Posterior cingulate gyrus (tissue), 11 donors: ENCODE data around the gene FGF12.

Experiments used
- DNase-seq, 10 donors: peaks; one replicate each; pipeline versions ENCODE4 v3.0.0 to v3.0.0-alpha.2; 2020 to 2021; ENCODE audit warnings: mixed read lengths in 3 of 10
- intact Hi-C: fragments of 100-400 bp; cut with DNase I; formaldehyde crosslinking; loops from one replicate; pipeline ENCODE4 v1.15.1; 2023

Gene FGF12

DNA sequence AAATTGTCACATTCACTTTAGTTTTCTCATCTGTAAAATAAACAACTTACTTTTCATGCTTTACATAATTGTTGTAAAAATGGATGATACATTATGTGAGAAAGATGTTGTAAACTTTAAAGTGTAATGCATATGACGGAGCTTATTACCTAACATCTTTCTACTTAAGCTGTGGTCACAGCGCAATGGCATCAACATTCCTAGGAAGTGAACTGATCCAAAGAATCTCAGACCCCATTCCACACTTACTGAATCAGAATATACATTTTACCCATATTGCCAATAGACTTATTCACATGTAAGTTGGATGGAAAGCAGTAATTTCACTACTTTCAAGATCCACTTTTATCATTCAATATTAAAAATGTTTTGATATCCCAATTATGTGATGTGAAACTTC is 497.5 kb downstream of the FGF12 start:
- DNase-seq, result no peak
- intact Hi-C loops, result no loop called here

DNA sequence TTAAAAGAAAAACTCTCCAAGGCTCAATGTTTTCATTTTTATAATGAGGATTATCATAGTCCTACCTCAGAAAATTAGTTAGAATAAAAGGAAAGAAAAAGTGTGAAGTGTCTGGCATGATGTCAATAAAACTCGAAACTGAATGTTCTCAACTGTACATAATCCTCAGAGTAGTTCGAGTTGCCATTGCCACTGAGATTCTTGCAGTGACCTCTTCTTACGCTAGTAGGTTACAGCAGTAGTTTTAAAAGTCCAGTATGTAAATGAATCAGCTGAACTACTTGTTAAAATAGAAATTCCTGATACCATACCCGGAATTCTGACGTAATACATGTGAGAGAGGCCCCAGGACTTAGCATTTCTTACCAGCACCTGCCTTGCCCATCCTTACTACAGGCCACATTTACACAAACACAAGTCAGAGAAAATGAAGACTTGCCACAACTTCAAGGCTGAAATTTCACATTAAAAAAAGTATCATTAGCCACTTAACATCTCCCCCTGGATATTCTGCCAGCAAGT is 502.6 kb downstream of the FGF12 start:
- intact Hi-C loops, result no loop called here
- no peak for DNase-seq

DNA sequence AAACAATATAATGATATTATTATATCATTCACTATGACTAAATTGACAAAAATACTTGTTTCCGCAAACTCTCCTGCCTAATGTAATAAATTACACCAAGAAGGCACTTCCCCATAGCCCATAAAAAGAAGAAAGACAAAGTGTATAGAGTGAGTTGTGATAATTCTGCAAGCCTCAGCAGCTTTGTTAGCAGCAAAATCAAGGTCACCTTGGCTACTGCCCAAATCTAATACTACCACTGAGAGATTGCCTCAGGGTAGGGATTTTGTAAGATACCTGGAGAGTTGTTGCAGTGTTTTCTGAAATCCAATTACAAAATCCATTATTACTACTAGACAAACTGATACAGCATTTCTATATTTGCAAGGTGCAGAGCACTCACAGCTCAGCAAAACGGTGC is 503.5 kb downstream of the FGF12 start:
- intact Hi-C loops, result no loop called here
- no peak for DNase-seq

DNA sequence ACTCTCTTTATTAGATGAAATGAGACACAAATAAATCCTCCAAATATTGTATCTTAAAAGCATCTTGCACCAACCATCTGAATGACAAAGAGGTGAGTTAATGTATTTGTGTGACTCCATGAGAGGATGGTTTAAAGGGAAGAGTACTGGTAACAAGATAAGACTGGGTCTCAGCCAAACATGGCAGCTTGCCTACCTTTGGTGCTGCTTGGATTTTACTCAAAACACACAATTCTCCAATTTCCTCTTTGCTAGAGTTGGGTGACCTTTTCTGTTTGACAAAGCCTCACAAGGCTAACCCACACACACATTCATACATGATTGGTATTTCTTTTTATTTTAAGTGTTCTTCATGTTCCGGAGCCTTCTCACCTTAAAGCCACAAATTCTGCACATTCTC is 506.4 kb downstream of the FGF12 start:
- DNase-seq, result no peak
- intact Hi-C loops, result no loop called here

DNA sequence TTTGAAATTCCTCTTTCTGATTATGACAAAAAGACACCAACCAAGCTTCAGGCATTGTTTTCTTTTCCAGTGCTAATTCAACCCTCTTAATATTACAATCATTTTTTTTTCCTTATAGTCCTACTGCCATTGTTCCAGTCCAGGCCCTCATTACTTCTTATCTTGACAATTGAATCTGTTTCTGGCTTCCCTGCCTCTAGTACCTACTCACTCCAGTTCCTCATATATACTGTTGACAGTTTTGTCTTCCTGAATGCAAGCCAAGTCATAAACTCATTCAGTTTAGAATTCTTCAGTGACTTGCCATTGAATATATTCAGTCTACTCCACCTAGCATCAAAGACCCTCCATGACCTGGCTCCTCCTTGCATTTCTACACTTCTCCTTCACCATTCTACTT is 507.4 kb downstream of the FGF12 start:
- intact Hi-C loops, result no loop called here
- no peak for DNase-seq

DNA sequence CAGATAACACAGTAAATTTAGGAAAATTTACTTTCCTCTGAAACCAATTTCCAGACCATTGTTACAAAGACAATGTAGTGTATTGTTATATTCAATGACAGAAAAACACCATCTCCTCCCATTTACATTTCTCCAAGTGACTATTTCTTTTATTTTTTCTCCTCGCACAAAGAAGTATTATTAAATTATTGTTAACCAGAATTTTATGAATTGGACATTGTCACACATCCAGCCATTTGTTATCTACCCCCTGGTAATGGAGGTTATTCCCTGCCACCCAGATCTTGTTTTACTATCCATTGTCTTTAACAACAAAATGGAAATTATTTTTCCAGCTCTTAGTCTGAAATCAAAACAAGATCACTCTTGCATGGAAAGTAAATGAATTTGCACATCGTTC is 511.3 kb downstream of the FGF12 start:
- intact Hi-C loops, result no loop called here
- no peak for DNase-seq

DNA sequence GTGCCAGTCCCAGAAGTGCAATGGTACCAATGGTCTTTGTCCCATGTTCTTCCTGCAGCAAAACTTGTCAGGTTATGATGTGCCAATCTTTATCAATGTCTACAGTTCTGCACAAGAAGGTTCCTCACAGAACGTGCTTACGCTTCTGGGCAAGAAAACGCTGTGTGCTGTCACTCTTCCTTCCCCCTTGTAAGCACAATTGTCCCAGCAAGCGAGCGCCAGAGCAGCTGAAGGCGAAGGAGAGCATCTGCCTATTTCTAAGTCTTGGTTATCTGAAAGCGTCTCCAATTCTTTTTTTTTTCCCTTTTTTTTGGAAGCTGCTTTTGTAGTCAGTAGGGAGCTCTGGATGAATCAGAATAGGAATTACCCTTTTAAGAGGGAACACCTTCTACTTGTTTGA is 514.4 kb downstream of the FGF12 start:
- intact Hi-C loops, result no loop called here
- DNase-seq, result peak in 8 of 10 donors; percentile 13 to 87 (median 37)

DNA sequence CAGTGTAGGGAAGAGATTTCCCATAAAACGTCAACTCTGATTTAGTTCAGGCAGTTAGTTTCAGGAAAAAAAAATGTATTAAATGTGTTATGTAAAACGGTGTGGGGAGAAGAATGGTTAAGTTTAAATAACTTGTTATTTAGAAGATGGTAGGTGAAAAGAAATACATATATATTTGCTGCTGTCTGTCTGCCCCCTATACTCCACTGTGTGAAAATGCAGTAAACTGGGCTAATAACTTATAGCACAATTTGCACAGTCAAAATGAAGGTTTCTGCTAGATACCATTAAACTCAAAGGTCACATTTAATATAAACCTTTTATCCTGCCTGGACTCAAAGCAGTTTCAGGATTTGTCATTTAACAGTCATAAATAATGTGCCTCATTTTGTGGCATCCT is 515.0 kb downstream of the FGF12 start:
- intact Hi-C loops, result no loop called here
- DNase-seq, result no peak

DNA sequence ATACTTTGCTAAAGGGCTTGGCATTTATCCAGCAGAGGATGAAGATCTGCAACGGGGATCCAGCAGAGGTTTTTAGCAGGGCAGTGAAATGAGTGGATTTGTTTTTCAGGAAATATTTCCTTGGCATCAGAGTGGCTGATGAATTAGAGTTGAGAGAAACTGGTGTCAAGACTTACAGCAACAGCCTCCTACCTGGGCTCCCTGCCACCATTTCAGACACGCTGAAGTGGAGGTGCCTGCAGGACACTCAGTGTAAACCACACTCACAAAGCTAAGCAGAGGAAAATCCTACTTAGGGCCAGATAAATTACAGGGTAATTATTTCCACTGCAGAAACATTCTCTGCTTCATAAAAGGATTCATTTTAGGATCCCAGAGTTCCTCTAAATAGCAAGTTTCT is 519.7 kb downstream of the FGF12 start:
- peak in 8 of 10 donors; percentile 20 to 87 (median 34) for DNase-seq

DNA sequence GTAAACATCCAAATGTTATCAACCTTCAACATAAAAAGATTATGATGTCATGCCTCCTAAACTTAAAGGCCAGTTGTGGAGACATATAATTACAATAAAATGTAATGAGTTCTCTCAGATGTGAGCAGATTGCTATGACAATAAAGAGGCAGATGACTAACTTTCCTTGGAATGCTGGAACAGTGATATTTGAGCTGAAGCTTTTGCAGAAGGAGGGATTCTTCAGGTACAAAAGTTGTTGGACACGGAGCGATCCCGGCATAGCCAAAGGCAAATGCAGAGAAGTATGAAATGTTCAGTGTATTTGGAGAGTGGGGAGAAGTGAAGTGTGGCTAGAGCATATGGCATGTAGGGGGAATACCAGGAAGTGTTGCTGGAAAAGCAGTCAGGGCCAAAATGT is 520.1 kb downstream of the FGF12 start:
- intact Hi-C loops, result no loop called here
- DNase-seq, result peak in 2 of 10 donors; percentile 43 to 57

More for the DNA sequence above, 519.7 kb downstream of the FGF12 start:
- intact Hi-C loops, result no loop called here

DNA sequence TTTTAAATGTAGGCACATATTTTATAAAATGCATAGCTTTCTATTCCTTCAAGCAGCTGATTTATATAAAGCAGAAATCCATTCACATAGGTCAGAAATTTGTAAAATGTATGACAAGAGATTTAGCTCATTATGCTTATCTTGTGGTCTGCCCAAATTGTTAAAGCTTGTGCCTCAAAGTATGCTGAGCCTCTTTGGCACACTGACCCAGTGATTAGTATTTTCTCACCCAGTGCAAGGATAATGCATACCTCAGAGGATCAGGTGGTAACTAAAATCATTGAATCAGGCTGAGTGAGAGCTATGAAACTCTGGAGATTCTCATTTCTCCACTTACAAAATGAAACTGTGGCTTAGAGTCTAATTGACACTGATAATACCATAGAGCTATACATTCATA is 533.3 kb downstream of the FGF12 start:
- intact Hi-C loops, result no loop called here
- no peak for DNase-seq

DNA sequence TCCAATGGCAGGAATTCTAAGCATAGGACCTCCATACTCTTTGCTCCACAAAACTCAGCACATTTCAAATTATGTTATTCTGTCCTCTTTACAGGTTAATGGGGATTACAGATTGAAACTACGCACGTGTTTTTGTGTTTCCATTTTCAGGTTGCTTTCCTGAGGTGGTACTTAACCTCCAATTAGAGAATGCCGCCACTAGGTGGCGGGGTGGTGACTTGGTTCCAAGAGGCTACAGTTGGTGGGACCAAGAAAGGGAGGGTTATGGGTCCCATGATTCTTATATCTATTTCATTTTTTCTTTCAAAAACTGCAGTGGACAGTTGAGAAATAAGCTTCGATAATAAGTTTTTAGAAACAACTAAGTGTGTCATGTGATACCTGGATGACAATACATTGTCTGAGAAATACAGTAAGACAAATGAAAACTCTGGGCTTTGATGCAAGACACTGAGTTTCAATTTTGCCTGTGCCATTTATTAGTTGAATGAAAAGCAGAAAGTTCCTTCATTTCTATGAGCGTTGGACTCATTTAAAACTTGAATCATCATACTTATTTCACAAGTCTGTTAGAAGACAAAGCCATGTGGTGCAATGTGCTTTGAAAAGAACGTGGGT is 539.0 kb downstream of the FGF12 start:
- DNase-seq, result peak in 4 of 10 donors; percentile 20 to 63 (median 41)
- intact Hi-C loops, result loop anchor here (1.0 kb wide), 1 partner anchor 256 kb away; no protein-coding TSS in a partner anchor

DNA sequence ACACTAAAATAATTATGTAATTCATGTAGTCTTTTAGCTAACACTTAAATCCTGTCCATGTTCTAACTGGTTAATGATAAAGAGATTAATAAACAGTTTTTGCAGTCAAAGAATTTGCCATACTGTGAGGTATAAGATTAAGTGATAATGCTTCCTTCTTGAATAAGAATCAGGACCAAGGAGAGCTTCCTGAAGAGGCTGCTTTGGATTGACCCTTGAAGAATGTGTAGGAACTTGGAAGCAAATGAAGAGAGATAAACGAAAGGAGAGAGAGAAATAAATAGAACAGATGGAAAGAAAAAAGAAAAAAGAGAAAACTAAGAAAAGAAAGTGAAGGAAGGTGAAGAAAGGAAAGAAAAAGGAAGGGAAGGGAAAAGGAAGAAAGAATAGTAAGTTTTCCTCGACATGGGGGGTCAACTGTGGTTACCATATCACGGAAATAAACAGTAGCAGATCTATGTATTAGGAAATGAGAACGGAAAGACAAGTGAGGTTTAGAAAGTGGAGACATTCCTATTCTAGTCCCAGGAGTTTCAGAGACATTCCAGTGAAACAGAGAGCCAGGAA is 539.8 kb downstream of the FGF12 start:
- no peak for DNase-seq
- intact Hi-C loops, result loop anchor here (1.0 kb wide), 1 partner anchor 257 kb away; no protein-coding TSS in a partner anchor

DNA sequence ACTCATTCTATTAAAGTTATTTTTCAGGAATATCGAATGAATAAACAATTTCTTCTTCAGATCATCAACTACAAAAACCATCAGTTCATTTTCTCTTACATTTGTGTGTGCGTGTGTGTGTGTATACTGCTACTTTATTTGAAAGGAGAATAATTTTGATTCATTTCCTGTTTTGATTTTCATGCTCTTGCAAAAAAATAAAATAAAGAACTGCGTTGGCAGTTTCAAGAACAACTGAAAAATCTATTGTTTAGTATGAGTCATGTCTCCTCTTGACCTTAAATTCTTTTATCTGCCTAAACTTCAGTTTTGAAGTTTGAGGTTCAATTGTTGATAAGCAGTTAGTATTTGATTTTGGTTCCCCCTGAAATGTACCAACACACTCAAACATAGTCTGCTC is 540.8 kb downstream of the FGF12 start:
- DNase-seq, result no peak
- intact Hi-C loops, result no loop called here

DNA sequence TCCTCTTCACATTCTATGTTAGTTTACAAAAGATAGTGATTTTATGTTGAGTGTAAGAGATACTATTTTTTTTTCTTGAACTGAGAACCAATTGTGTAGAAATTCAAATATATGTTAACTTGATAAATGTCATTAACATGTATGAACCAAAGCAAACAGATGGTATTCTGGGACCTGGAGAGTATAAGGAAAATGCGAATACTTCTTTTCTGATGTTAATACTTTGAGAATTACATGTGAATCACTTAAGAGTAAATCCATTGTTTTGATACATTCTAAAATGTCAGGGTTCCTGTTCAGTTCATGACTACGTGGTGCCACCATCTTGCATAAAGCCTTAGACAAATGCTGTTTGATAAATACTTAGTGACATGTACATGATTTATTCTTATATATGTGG is 541.3 kb downstream of the FGF12 start:
- no peak for DNase-seq
- intact Hi-C loops, result no loop called here

DNA sequence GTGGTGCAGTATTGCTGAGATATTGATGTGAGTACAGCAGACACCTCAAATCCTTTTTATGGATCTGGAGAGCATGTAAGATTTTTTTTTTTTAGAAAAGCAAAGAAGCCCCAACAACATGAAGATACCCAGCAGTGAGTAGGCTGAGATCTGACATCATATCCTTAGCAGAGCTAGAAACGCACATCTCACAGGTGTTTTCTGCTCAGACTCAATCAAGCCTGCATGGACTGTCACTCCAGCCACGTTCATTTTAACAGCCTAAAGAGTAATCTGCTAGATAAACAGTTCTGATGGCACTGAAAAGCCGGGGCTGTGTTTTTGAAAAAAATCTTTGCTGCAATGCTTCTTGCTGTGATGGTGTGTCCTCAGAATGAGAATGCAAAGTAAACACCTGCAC is 544.2 kb downstream of the FGF12 start:
- intact Hi-C loops, result no loop called here
- DNase-seq, result no peak

DNA sequence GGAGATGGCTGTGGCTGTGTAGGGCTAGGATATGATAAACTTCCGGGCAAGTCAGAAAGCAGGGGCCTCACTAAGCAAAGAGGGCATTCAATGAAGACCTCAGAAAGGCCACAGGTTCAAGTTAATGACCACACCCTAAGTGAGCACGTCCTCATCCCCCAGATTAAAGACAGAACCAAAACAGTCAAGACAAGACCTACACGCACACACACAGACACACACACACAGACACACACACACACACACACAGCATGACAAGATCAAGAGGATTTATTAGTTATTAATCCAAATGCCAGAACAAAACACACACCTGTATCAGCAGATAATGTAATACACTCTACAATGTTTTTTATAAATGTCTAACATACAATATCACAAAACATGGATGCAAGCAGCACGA is 546.2 kb downstream of the FGF12 start:
- no peak for DNase-seq
- intact Hi-C loops, result no loop called here

DNA sequence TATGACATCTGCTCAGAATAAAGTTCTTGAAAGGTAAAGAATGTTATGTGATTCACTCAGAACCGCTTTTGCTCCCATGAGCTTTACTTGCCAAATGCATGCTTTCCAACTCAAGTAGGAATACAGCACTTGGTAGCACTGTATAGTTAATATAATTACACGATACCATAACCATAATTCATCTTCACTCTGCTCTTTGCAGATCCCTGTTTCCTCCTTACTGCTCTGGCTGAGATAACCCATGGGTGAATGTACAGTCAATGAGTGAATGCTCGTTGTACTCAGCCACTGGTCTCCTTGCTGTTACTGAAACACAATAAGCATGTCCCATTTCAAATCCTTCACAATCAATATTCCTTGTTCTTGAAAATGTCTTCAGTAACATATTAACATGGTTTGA is 550.0 kb downstream of the FGF12 start:
- intact Hi-C loops, result no loop called here
- DNase-seq, result no peak

DNA sequence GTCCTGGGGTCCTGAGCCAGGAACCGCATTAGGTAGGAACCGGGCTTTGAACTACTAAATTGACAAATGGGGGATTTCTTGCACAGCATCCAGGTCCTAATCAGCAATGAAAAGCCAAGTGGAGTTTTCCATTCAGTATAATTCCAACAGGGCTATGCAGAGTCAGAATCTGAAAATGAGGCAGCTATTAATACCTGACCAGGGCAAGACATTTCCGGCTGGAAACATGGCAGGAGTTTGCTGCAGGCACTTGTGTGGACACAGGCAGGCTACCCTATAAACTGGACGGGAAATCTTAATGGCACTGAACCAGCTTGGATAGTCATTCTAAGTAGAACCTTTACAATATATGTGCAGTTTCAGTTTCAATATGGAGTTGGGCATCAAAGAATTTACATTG is 553.1 kb downstream of the FGF12 start:
- intact Hi-C loops, result no loop called here
- no peak for DNase-seq

DNA sequence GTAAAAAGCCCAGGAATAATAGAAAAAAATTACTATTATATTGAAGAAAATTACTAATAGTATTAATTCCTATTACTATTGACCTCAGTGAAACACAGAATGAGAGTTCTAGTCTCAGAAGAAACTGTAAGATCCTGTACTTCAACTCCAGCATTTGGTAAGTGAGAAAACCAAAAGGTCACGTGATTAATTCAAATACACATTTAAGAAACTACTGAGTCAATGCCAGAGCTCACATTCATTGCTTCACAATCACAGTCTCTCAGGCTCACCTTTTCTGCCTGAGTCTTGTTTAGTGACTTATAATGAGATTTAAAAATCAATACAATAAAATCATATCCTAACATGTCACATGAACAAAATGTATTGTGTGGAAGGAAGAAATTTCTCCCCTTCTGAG is 556.1 kb downstream of the FGF12 start:
- intact Hi-C loops, result no loop called here
- no peak for DNase-seq

DNA sequence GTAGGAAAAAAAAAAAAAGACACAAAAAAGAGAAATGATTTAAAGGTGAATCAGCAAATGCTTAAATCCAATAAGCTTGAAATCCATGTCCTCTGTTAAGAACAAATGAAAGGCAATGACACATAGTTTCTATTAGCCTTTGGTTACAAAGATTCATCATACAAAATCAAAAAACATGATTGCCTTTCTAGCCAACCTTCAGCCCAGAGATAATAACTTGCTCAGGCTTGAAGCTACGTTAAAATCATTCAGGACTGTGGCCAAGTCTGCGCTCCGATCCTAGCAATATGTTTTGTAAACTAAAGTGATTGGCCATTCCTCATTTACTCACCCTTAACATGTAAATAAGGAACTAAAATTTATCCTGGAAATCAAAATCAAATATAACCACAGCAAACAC is 556.7 kb downstream of the FGF12 start:
- intact Hi-C loops, result no loop called here
- DNase-seq, result no peak

DNA sequence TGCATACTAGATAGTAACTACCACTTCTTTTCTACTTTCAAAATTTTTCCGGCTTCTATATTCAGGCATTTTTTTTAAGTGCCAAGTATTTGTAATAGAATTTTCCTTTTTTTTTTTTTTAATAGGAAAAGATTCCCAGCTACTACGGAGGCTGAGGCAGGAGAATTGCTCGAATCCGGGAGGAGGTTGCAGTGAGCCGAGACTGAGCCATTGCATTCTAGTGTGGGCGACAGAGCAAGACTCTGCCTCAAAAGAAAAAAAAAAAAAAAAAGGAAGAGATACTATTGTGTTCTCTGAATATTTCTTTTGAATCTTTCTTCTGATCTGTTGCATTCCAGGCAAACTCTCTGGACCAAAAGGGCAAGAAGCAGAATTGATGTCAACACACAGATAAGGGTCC is 557.3 kb downstream of the FGF12 start:
- intact Hi-C loops, result no loop called here
- DNase-seq, result no peak
